Fibroblast of lung (primary cell): Measurements from ENCODE around the gene PURA. TPM values are rescaled to one million over a fixed set of nuclear protein-coding genes. Genes with fewer than 3 reads are reported as not detected.

Experiments
- DNase-seq, 2 donors: peaks; one replicate each; pipeline versions ENCODE4 v3.0.0 to v3.0.0-alpha.2; 2010; ENCODE audit warnings: low read depth in 2 of 2
- H2AFZ ChIP-seq: 2 replicates; pipeline ENCODE4 v1.5.1; 2012; ENCODE audit warnings: low read length, control low read depth, inconsistent platforms
- H3K27ac ChIP-seq: 2 replicates; pipeline ENCODE4 v1.5.1; 2011; ENCODE audit warnings: low read length, control low read depth; ENCODE audit not compliant: insufficient read depth
- H3K27me3 ChIP-seq: 2 replicates; pipeline ENCODE4 v1.5.1; 2011; ENCODE audit warnings: mild to moderate bottlenecking, low read length; ENCODE audit not compliant: control insufficient read depth, insufficient read depth
- H3K36me3 ChIP-seq: 2 replicates; pipeline ENCODE4 v1.5.1; 2011; ENCODE audit warnings: low read length; ENCODE audit not compliant: control insufficient read depth, insufficient read depth
- H3K4me1 ChIP-seq: 2 replicates; pipeline ENCODE4 v1.5.1; 2011; ENCODE audit warnings: low read length; ENCODE audit not compliant: control insufficient read depth, insufficient read depth; ENCODE audit errors: extremely low read depth
- H3K4me2 ChIP-seq: 2 replicates; pipeline ENCODE4 v1.5.1; 2011; ENCODE audit warnings: low read length, control low read depth; ENCODE audit not compliant: insufficient read depth; ENCODE audit errors: extremely low read depth
- H3K4me3 ChIP-seq, 4 experiments: fragments of 200-600 bp in 1 of 4; sonication (generic) in 1 of 4; replicated peaks in 1 of 4; 2 replicates each; pipeline ENCODE4 v1.5.1; 2011 to 2016; ENCODE audit warnings: low read length in 4 of 4, low read depth in 3 of 4, mild to moderate bottlenecking in 3 of 4, control low read depth in 2 of 4, inconsistent platforms in 1 of 4, mixed read lengths in 1 of 4; ENCODE audit not compliant: insufficient read depth in 1 of 4; ENCODE audit errors: control extremely low read depth in 1 of 4
- H3K79me2 ChIP-seq: 2 replicates; pipeline ENCODE4 v1.5.1; 2012; ENCODE audit warnings: mild to moderate bottlenecking, low read length, inconsistent platforms; ENCODE audit not compliant: control insufficient read depth, insufficient read depth
- H3K9ac ChIP-seq: 2 replicates; pipeline ENCODE4 v1.5.1; 2011; ENCODE audit warnings: mild to moderate bottlenecking, low read length, control low read depth; ENCODE audit not compliant: insufficient read depth
- H3K9me3 ChIP-seq: 2 replicates; pipeline ENCODE4 v1.5.1; 2012; ENCODE audit warnings: low read depth, low read length; ENCODE audit not compliant: control insufficient read depth, insufficient read depth
- H4K20me1 ChIP-seq: 2 replicates; pipeline ENCODE4 v1.5.1; 2011; ENCODE audit warnings: low read length; ENCODE audit not compliant: control insufficient read depth, insufficient read depth; ENCODE audit errors: extremely low read depth
- CTCF ChIP-seq, 2 donors: IDR thresholded peaks in 1 of 2; conservative IDR thresholded peaks in 1 of 2; 1 replicate in 1 of 2; 2 replicates in 1 of 2; pipeline ENCODE4 v1.5.1; 2011 to 2012; ENCODE audit warnings: low read length in 2 of 2, control low read depth in 1 of 2, inconsistent platforms in 1 of 2, low read depth in 1 of 2, mild to moderate bottlenecking in 1 of 2
- EZH2 ChIP-seq: IDR thresholded peaks from 2 replicates; pipeline ENCODE4 v1.5.1; 2012; ENCODE audit warnings: low read length, control low read depth, mild to moderate bottlenecking; ENCODE audit errors: missing control alignments
- polyA plus RNA-seq, 2 donors: library from polyadenylated mRNA; depleted of rRNA in 1 of 2; stranded (reverse) in 1 of 2; unstranded in 1 of 2; fragments of >200 nt; gene quantifications; 2 replicates each; pipeline ENCODE4 v1.2.1, GENCODE V29; 2011 to 2012; ENCODE audit warnings: missing spikeins in 1 of 2
- total RNA-seq: library from RNA; depleted of rRNA; stranded (reverse); fragments of >200 nt; gene quantifications from 2 replicates; pipeline ENCODE4 v1.2.1, GENCODE V29; 2014

Gene PURA
- total and polyA plus RNA-seq, 2 donors (not counting 1 experiment from before 2014, with no cell fraction given) = 8.0 to 20.0 TPM

DNA sequence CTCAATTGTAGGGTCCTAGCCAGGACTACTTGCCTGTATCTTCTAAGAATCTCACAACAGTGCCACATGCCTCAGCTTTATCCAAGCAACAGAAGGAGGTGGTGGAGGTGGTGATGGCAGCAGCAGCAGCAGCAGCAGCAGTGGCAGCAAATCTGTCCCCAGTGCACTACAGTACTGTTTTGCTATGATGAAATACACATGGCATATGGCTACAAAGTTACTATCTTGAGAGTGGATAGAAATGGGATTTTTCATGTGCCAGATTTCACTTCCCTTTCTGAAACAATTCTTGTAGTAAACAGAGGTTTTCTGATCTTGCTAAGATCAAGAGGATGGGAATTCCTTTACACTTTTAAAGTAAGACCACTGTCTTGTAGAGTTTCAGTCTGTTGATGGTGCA, 53.0 kb downstream of the PURA start:
- Histone ChIP-seq H3K4me1 (no peaks in the 10 kb centered on the region), H3K79me2 (no peaks in the 10 kb centered on the region), H4K20me1 (no peaks in the 10 kb centered on the region), H3K27ac (no peak overlapping the region), H2AFZ (no peak overlapping the region), H3K4me3 (no peak overlapping the region), H3K36me3 (no peaks in the 10 kb centered on the region), H3K9ac (no peak overlapping the region), H3K4me2 (no peak overlapping the region), H3K9me3 (no peaks in the 10 kb centered on the region), H3K27me3 (no peaks in the 10 kb centered on the region)
- no peak for DNase-seq
- TF ChIP-seq EZH2 = no peak
- TF ChIP-seq CTCF (conservative IDR thresholded peaks at IDR 0.05 in 1 of 2, IDR thresholded peaks at IDR 0.05 in 1 of 2; ENCODE audit: low read depth in 1 of 2, low read length in 2 of 2) = no peak

- no peak overlapping the region for H3K4me3 ChIP-seq
- H3K4me1 ChIP-seq = no peaks in the 10 kb centered on the region
- no peaks in the 10 kb centered on the region for H3K27me3 ChIP-seq
Measured at GRCh38 chr5:140168371-140168770, 54.5 kb downstream of the PURA start.

DNA sequence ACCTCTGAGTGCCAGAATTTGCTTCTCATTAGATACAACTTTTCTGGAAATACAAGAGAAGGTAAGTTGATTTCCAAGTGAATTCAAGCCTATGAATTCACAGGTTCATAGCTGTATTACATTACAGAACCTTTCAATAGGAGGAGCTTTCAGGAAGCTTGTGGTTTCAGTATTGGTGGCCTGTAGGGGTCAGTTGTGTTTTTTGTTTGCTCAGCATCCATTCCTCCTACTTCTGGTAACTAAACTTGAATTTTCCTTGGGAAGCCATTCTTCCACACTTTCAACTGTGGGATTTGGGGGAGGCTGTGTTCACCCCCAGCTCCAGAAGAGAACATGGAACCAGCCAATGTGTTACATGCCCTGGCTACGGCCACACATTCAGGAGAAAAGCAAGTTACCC, 55.5 kb downstream of the PURA start:
- H3K27ac ChIP-seq = no peak overlapping the region
- TF ChIP-seq EZH2 = no peak
- TF ChIP-seq CTCF (conservative IDR thresholded peaks at IDR 0.05 in 1 of 2, IDR thresholded peaks at IDR 0.05 in 1 of 2; ENCODE audit: low read depth in 1 of 2, low read length in 2 of 2) = peak in 1 of 2 donors; percentile 36
- no peak overlapping the region for H3K4me2 ChIP-seq
- H3K9ac ChIP-seq = no peak overlapping the region
- H3K4me3 ChIP-seq = no peak overlapping the region
- H3K9me3 ChIP-seq = no peaks in the 10 kb centered on the region
- no peaks in the 10 kb centered on the region for H3K36me3 ChIP-seq
- H3K27me3 ChIP-seq = no peaks in the 10 kb centered on the region
- H2AFZ ChIP-seq = no peak overlapping the region
- H3K4me1 ChIP-seq = no peaks in the 10 kb centered on the region
- no peaks in the 10 kb centered on the region for H4K20me1 ChIP-seq
- peak in 1 of 2 donors; percentile 45 for DNase-seq
- no peaks in the 10 kb centered on the region for H3K79me2 ChIP-seq

More at GRCh38 chr5:140168371-140168770, 54.5 kb downstream of the PURA start:
- DNase-seq = no peak
- Histone ChIP-seq H3K27ac (no peak overlapping the region), H3K4me2 (no peak overlapping the region), H4K20me1 (no peaks in the 10 kb centered on the region), H2AFZ (no peak overlapping the region), H3K9ac (no peak overlapping the region), H3K79me2 (no peaks in the 10 kb centered on the region), H3K36me3 (no peaks in the 10 kb centered on the region), H3K9me3 (no peaks in the 10 kb centered on the region)
- no peak for TF ChIP-seq EZH2
- TF ChIP-seq CTCF (conservative IDR thresholded peaks at IDR 0.05 in 1 of 2, IDR thresholded peaks at IDR 0.05 in 1 of 2; ENCODE audit: low read depth in 1 of 2, low read length in 2 of 2) = no peak
